GM19324 (cell line): ENCODE data around the gene PDCD4.
"Not testable (repeated sequence)": the region's sequence is repeated elsewhere in the genome, so short reads cannot be mapped to it uniquely, and the experiment has no call there.

ENCODE experiments used
- ATAC-seq: cut with Tn5 transposase; IDR thresholded peaks from one replicate; pipeline ENCODE4 v1.9.1; 2021; ENCODE audit warnings: mild to moderate bottlenecking, moderate library complexity; ENCODE audit not compliant: unreplicated experiment, low FRiP score

Gene PDCD4

DNA sequence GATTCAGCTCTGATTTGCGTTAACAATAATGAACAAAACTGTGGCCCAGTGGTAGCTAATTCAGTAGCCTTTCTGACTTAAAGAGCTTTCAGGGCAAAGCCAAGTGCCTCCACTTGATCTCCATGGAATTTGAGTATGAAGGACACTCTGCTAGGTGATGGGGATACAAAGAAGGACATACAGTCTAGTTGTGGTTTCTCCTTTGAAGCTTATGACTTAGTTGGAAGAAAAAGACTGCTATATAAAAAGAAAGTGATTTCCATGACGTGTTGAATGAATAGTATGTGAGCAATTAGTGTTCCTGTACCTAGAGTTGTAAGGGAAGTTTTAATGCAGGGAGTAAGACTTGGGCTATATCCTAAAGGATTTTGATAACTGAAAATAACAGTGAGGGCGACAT lies 8.3 kb downstream of the PDCD4 start:
- no peak for ATAC-seq

GRCh38 chr10:110881247-110881646 lies 9.5 kb downstream of the PDCD4 start:
- no peak for ATAC-seq

GRCh38 chr10:110881905-110882304 lies 10.2 kb downstream of the PDCD4 start:
- ATAC-seq: no peak

DNA sequence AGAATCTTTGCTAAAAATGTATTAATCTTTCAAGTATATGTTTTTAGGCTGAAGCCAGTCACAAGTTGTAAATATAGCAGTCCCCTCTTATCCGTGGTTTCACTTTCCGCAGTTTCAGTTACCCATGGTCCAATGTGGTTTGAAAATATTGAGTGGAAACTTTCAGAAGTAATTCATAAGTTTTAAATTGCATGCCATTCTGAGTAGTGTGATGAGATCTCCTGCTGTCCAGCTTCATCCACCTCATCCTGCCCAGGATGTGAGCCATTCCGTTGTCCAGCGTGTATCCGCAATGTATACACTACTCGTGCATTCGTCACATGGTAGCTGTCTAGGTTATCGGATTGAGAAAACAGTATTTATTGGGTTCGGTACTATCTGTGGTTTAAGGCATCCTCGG lies 12.2 kb downstream of the PDCD4 start:
- ATAC-seq: no peak

- no peak for ATAC-seq
Observed at GRCh38 chr10:110885932-110886674, 14.4 kb downstream of the PDCD4 start.

- ATAC-seq: no peak
Observed at GRCh38 chr10:110887560-110887959, 15.8 kb downstream of the PDCD4 start.

GRCh38 chr10:110892602-110893288 lies 21.0 kb downstream of the PDCD4 start:
- no peak for ATAC-seq

- no peak for ATAC-seq
Observed at GRCh38 chr10:110893559-110894179, 21.9 kb downstream of the PDCD4 start.

- ATAC-seq: no peak
Observed at GRCh38 chr10:110897184-110897583, 25.5 kb downstream of the PDCD4 start.

DNA sequence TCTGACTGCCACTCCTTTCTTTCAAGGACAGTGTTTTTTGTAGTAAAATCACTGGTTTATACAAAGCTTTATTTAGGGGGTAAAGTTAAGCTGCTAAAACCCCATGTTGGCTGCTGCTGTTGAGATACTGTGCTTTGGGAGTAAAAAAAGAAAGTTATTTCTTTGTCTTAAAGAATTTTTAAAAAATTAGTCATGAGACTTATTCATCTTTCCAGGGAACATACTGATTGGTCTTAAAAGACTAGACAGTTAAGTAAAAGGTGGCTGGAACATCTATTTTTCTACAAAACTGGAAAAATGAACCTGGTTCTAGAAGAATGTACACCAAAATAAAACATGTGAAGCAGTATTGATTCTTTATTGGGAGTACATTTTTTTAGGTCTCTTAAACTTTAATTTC lies 26.7 kb downstream of the PDCD4 start:
- ATAC-seq: no peak

DNA sequence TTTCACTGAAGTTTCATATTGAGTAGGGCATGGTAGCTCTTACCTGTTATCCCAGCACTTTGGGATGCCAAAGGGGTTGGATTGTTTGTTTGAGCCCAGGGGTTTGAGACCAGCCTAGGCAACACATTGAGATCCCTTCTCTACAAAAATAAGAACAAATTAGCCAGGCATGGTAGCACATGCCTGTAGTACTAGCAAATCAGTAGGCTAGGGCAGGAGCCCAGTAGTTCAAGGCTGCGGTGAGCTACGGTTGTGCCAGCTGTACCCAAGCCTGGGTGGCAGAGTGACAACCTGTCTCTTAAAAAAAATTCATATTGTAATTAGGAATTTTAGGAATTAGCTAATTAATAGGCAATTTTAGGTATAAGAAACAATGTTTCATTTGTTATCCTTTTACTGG lies 29.3 kb downstream of the PDCD4 start:
- ATAC-seq: no peak

- no peak for ATAC-seq
Observed at GRCh38 chr10:110901954-110902819, 30.5 kb downstream of the PDCD4 start.

DNA sequence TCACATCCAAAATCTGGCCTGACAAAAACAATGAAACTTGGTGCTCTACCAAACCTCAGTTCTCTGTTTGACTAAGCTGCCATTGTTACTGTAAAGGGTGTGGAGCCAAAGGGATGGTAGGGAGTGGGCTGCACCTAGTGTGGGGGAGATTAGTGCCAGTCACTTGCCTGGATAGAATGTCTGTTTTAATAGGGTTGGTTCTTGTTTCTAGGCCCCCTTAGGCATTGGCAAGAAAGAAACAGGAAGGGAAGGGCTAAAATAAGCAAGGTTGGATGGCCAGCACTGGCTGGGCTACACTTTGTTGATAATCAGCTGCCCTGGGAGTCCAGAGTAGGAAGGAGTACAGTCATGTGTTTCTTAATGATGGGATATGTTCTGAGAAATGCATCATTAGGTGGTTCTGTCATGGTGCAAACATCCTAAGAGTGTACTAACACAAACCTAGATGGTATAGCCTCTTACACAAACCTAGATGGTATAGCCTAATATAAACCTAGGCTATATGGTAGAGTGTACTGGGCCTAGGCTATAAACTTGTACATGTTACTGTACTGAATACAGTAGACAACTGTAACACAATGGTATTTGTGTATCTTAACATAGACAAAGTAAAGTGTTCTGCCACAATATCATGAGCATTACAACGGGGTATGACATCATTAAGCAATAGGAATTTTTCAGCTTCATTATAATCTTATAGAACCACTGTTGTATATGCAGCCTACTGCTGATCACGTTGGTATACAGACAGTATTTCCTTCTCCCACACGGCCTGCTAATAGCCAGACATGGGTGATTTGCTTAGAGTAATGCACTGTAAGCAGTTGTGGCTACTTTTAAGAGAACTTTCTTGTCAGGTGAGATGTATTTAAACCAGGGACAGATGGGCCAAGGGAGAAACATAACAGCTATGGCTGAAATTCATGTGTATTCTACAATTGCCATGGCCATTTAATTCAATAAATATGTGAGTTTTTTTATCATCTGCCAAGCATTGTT lies 31.9 kb downstream of the PDCD4 start:
- ATAC-seq: no peak

DNA sequence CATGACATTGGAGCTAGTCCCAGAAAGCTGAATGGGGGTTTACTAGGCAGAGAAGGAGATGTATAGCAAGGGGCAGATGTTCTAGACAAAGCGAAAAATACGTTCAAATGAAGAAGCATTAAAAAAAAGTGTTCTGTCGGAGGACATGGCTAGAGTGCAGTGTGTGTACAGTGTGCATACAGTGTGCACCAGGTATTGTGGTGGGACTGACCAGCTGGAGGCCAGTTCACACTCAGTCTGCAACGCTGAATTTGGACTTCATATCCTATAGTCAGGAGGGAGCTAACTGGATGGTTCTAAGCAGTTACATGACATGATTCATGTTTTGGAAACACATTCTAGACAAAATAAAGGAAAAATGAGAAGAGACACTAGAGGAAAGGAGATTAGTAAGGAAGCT lies 38.4 kb downstream of the PDCD4 start:
- no peak for ATAC-seq

- no peak for ATAC-seq
Observed at GRCh38 chr10:110912374-110912773, 40.6 kb downstream of the PDCD4 start.

DNA sequence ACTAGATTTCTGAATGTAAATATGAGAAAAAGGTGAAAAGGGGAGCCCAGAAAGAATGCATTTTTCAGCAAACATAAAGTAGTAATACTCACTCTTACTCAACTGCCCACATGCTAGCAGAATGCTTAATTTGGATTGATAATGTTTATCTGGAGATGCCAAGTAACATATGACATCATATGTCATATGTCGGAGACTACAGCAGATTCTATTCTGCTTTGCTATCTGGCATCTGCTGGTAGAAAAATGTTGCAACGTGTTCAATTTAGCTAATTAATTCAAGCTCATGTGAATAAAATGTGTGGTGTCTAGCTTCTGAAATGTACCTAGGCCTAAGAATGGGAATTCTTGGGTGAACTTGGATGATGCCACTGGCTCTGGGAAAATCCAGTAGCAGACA lies 42.7 kb downstream of the PDCD4 start:
- ATAC-seq: no peak

- ATAC-seq: no peak
Observed at GRCh38 chr10:110915035-110915434, 43.3 kb downstream of the PDCD4 start.

DNA sequence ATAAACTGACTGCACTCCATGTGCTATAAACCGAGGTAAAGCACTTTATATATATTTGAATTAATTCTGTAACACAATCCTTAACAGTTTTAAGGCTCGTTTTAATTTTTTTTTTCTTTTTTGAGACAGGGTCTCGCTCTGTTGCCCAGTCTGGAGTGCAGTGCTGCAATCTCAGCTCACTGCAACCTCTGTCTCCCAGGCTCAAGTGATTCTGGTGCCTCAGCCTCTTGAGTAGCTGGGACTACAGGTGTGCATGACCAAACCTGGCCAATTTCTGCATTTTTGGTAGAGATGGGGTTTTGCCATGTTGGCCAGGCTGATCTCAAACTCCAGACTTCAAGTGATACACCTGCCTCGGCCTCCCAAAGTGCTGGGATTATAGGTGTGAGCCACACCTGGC lies 43.9 kb downstream of the PDCD4 start:
- not testable (repeated sequence) for ATAC-seq

DNA sequence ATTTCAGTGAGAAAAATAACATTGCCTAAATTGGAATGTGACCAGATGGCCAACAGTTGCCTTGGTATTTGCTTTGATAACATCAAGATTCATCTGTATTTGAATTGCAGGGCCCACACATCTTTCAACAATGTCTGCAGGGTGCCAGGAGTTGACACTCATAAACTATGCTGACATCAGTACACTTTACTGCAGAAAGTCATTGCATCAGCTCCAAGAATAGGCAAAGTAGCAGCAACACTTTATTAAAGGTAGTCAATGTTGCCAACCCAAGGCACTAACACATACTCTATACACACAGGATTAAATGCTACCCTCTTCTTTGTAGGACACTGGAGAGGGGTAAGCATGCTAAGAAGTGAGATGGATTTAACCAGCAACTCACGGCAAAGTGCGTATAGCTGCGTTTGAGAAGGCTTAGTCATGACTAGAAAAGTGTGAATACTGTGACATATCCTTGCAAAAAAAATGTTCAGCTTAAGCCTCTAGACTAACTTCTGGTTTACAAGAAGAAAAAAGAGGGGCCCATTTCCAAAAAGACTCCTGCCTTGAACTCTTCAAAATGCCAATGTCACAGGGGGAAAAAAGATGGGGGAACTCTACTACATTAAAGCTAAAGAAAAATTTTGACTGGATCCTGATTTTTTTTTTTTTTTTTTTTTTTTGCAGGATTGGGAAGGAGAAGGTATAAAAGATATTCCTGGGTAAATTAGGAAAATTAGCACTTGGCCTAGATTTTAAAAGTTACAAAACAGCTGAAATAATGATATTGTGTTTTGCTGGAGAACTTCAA lies 45.0 kb downstream of the PDCD4 start:
- no peak for ATAC-seq
